HG02870 (cell line): Measurements from ENCODE around the gene WWOX.

ENCODE experiments used
- ATAC-seq: cut with Tn5 transposase; IDR thresholded peaks from one replicate; pipeline ENCODE4 v1.9.1; 2021; ENCODE audit warnings: mild to moderate bottlenecking, moderate library complexity; ENCODE audit not compliant: unreplicated experiment

Gene WWOX

GRCh38 chr16:79062336-79062735 is 962.9 kb downstream of the WWOX start:
- no peak for ATAC-seq

GRCh38 chr16:79062821-79063220 is 963.4 kb downstream of the WWOX start:
- ATAC-seq: no peak

GRCh38 chr16:79064256-79064972 is 965.0 kb downstream of the WWOX start:
- ATAC-seq: no peak

GRCh38 chr16:79066561-79066960 is 967.1 kb downstream of the WWOX start:
- ATAC-seq: no peak

GRCh38 chr16:79067600-79067999 is 968.1 kb downstream of the WWOX start:
- ATAC-seq: no peak

GRCh38 chr16:79069121-79069520 is 969.7 kb downstream of the WWOX start:
- ATAC-seq: no peak

- no peak for ATAC-seq
Observed at GRCh38 chr16:79069633-79070032, 970.2 kb downstream of the WWOX start.

- ATAC-seq: no peak
Observed at GRCh38 chr16:79071424-79071823, 972.0 kb downstream of the WWOX start.

- no peak for ATAC-seq
Observed at GRCh38 chr16:79072517-79072916, 973.1 kb downstream of the WWOX start.

GRCh38 chr16:79073566-79073965 is 974.1 kb downstream of the WWOX start:
- no peak for ATAC-seq

GRCh38 chr16:79074541-79074940 is 975.1 kb downstream of the WWOX start:
- ATAC-seq: no peak

GRCh38 chr16:79074951-79075350 is 975.5 kb downstream of the WWOX start:
- ATAC-seq: no peak

- ATAC-seq: no peak
Observed at GRCh38 chr16:79076047-79076767, 976.8 kb downstream of the WWOX start.

- no peak for ATAC-seq
Observed at GRCh38 chr16:79077346-79077745, 977.9 kb downstream of the WWOX start.

GRCh38 chr16:79079656-79080420 is 980.4 kb downstream of the WWOX start:
- no peak for ATAC-seq

GRCh38 chr16:79081297-79082066 is 982.0 kb downstream of the WWOX start:
- no peak for ATAC-seq

- ATAC-seq: no peak
Observed at GRCh38 chr16:79082970-79083369, 983.5 kb downstream of the WWOX start.

GRCh38 chr16:79083508-79084299 is 984.2 kb downstream of the WWOX start:
- no peak for ATAC-seq

- no peak for ATAC-seq
Observed at GRCh38 chr16:79088971-79089370, 989.5 kb downstream of the WWOX start.

GRCh38 chr16:79089735-79090284 is 990.4 kb downstream of the WWOX start:
- no peak for ATAC-seq
